CD4-positive, CD25-positive, alpha-beta regulatory T cell (primary cell): Measurements from ENCODE around the gene GNG13. TPM values are rescaled to one million over a fixed set of nuclear protein-coding genes. Genes with fewer than 3 reads are reported as not detected.
"Not testable (repeated sequence)": the region's sequence is repeated elsewhere in the genome, so short reads cannot be mapped to it uniquely, and the experiment has no call there.

ENCODE experiments used
- ATAC-seq, 2 donors: fragments of 150-1000 bp; cut with Tn5 transposase; one replicate each; pipeline ENCODE4 v1.10.0; 2021; ENCODE audit warnings: low read depth in 2 of 2, moderate number of reproducible peaks in 2 of 2, moderate library complexity in 1 of 2
- DNase-seq, 3 donors: peaks; one replicate each; pipeline versions ENCODE4 v3.0.0 to v3.0.0-alpha.2; 2012 to 2022; ENCODE audit warnings: mixed read lengths in 1 of 3
- H3K27ac ChIP-seq: one replicate; pipeline ENCODE4 v1.7.0; 2013; ENCODE audit warnings: mild to moderate bottlenecking, low read length; ENCODE audit not compliant: insufficient read depth, poor library complexity, severe bottlenecking
- H3K27me3 ChIP-seq: one replicate; pipeline ENCODE4 v1.7.0; 2013; ENCODE audit warnings: low read length; ENCODE audit not compliant: control insufficient read depth, insufficient read depth
- H3K36me3 ChIP-seq: one replicate; pipeline ENCODE4 v1.7.0; 2013; ENCODE audit warnings: mild to moderate bottlenecking, low read length, moderate library complexity; ENCODE audit not compliant: control insufficient read depth, insufficient read depth
- H3K4me1 ChIP-seq: 2 replicates; pipeline ENCODE4 v1.7.0; 2013; ENCODE audit warnings: mild to moderate bottlenecking, low read length; ENCODE audit not compliant: insufficient read depth, control insufficient read depth, poor library complexity, severe bottlenecking
- H3K4me3 ChIP-seq: one replicate; pipeline ENCODE4 v1.7.0; 2013; ENCODE audit warnings: low read depth, mild to moderate bottlenecking, low read length, moderate library complexity
- H3K9me3 ChIP-seq, 2 experiments: 1 replicate in 1 of 2; 2 replicates in 1 of 2; pipeline ENCODE4 v1.7.0; 2013; ENCODE audit warnings: low read length in 2 of 2, mild to moderate bottlenecking in 1 of 2, moderate library complexity in 1 of 2; ENCODE audit not compliant: control insufficient read depth in 2 of 2
- H3K27ac Mint-ChIP-seq, 3 donors: one replicate each; pipeline ENCODE4 v1.8.0; 2020 to 2022; ENCODE audit warnings: mild to moderate bottlenecking in 3 of 3, mixed read lengths in 3 of 3, moderate library complexity in 2 of 3
- H3K27me3 Mint-ChIP-seq: one replicate; pipeline ENCODE4 v1.8.0; 2022; ENCODE audit warnings: mild to moderate bottlenecking, mixed read lengths
- H3K36me3 Mint-ChIP-seq: one replicate; pipeline ENCODE4 v1.8.0; 2020; ENCODE audit warnings: mixed read lengths
- H3K4me1 Mint-ChIP-seq, 4 donors: one replicate each; pipeline ENCODE4 v1.8.0; 2020 to 2022; ENCODE audit warnings: mixed read lengths in 4 of 4, mild to moderate bottlenecking in 1 of 4
- H3K4me3 Mint-ChIP-seq, 4 donors: one replicate each; pipeline ENCODE4 v1.8.0; 2020 to 2022; ENCODE audit warnings: mild to moderate bottlenecking in 4 of 4, mixed read lengths in 4 of 4, moderate library complexity in 3 of 4
- H3K9me3 Mint-ChIP-seq, 7 donors: one replicate each; pipeline ENCODE4 v1.8.0; 2020 to 2022; ENCODE audit warnings: mixed read lengths in 7 of 7, mild to moderate bottlenecking in 3 of 7, moderate library complexity in 2 of 7
- polyA plus RNA-seq, 4 donors: library from polyadenylated mRNA; unstranded; fragments of 300-500 nt; fragmentation: Illumina TruSeq; gene quantifications; one replicate each; pipeline ENCODE4 v1.2.3, GENCODE V29; 2021
- total RNA-seq: library from RNA; stranded (reverse); gene quantifications from one replicate; pipeline ENCODE4 v1.2.3, GENCODE V29; 2022

The GNG13 gene
- total and polyA plus RNA-seq, 5 donors from 2014 or later: not detected

- H3K4me1 Mint-ChIP-seq, H3K9me3 ChIP-seq, H3K4me1 ChIP-seq, H3K4me3 ChIP-seq, H3K27me3 Mint-ChIP-seq, ATAC-seq, H3K36me3 Mint-ChIP-seq, H3K4me3 Mint-ChIP-seq, H3K9me3 Mint-ChIP-seq, H3K36me3 ChIP-seq, H3K27ac ChIP-seq, H3K27me3 ChIP-seq, H3K27ac Mint-ChIP-seq, DNase-seq: not testable (repeated sequence)
These were observed 46.4 kb downstream of the GNG13 start for GRCh38 chr16:754121-754607.

GRCh38 chr16:752007-752312 is 48.6 kb downstream of the GNG13 start:
- Histone ChIP-seq H3K4me3 (no peak overlapping the region), H3K36me3 (no peaks in the 10 kb centered on the region), H3K27ac (no peak overlapping the region), H3K9me3 (no peaks in the 10 kb centered on the region), H3K4me1 (no peaks in the 10 kb centered on the region), H3K27me3 (no peaks in the 10 kb centered on the region)
- Mint-ChIP-seq H3K9me3 (peaks cover 0 to 3% (median 0%) of the 10 kb centered on the region in 7 donors), H3K4me3 (no peak overlapping the region), H3K27me3 (no peaks in the 10 kb centered on the region), H3K4me1 (peaks cover 0 to 5% (median 0%) of the 10 kb centered on the region in 4 donors), H3K36me3 (no peaks in the 10 kb centered on the region), H3K27ac (no peak overlapping the region)
- DNase-seq: no peak
- ATAC-seq: no peak

- Histone ChIP-seq H3K27ac (no peak overlapping the region), H3K36me3 (no peaks in the 10 kb centered on the region), H3K4me1 (no peaks in the 10 kb centered on the region), H3K4me3 (no peak overlapping the region), H3K9me3 (no peaks in the 10 kb centered on the region), H3K27me3 (no peaks in the 10 kb centered on the region)
- H3K4me1 Mint-ChIP-seq: peaks cover 0 to 5% (median 0%) of the 10 kb centered on the region in 4 donors
- no peak for DNase-seq
- peaks cover 0 to 1% (median 0%) of the 10 kb centered on the region in 7 donors for H3K9me3 Mint-ChIP-seq
- H3K4me3 Mint-ChIP-seq: no peak overlapping the region
- ATAC-seq: no peak
- no peak overlapping the region for H3K27ac Mint-ChIP-seq
- H3K36me3 Mint-ChIP-seq: no peaks in the 10 kb centered on the region
- no peaks in the 10 kb centered on the region for H3K27me3 Mint-ChIP-seq
These were observed 49.2 kb downstream of the GNG13 start for GRCh38 chr16:751152-752006.

GRCh38 chr16:750485-750884 is 50.0 kb downstream of the GNG13 start:
- H3K4me3 ChIP-seq: no peak overlapping the region
- H3K27me3 Mint-ChIP-seq: no peaks in the 10 kb centered on the region
- peaks cover 0 to 3% (median 0%) of the 10 kb centered on the region in 4 donors for H3K4me1 Mint-ChIP-seq
- no peak overlapping the region for H3K27ac ChIP-seq
- no peaks in the 10 kb centered on the region for H3K4me1 ChIP-seq
- no peak overlapping the region for H3K4me3 Mint-ChIP-seq
- no peak overlapping the region for H3K27ac Mint-ChIP-seq
- no peaks in the 10 kb centered on the region for H3K27me3 ChIP-seq
- ATAC-seq (no peak), DNase-seq (no peak)
- no peaks in the 10 kb centered on the region for H3K9me3 Mint-ChIP-seq
- no peaks in the 10 kb centered on the region for H3K36me3 ChIP-seq
- no peaks in the 10 kb centered on the region for H3K36me3 Mint-ChIP-seq
- no peaks in the 10 kb centered on the region for H3K9me3 ChIP-seq

- DNase-seq (no peak), ATAC-seq (no peak)
- no peak overlapping the region for H3K4me3 Mint-ChIP-seq
- H3K27me3 Mint-ChIP-seq: no peaks in the 10 kb centered on the region
- no peak overlapping the region for H3K27ac ChIP-seq
- no peaks in the 10 kb centered on the region for H3K9me3 ChIP-seq
- no peak overlapping the region for H3K4me3 ChIP-seq
- peaks cover 0 to 2% (median 0%) of the 10 kb centered on the region in 7 donors for H3K9me3 Mint-ChIP-seq
- H3K36me3 Mint-ChIP-seq: no peaks in the 10 kb centered on the region
- H3K4me1 Mint-ChIP-seq: no peaks in the 10 kb centered on the region
- H3K27ac Mint-ChIP-seq: no peak overlapping the region
- no peaks in the 10 kb centered on the region for H3K4me1 ChIP-seq
- H3K27me3 ChIP-seq: no peaks in the 10 kb centered on the region
- H3K36me3 ChIP-seq: no peaks in the 10 kb centered on the region
These were observed 51.5 kb downstream of the GNG13 start for GRCh38 chr16:749010-749409.

Other genes with a start within 250 kb of the GNG13 start
- gene PRR35, start 240.3 kb downstream of the GNG13 start, total RNA-seq: not detected
- not detected for gene PRR35, start 240.3 kb downstream of the GNG13 start, polyA plus RNA-seq
- 1.9 TPM for gene NHLRC4, start 233.7 kb downstream of the GNG13 start, total RNA-seq
- 1 to 10 TPM; 3.7 to 5.6 (median 4.8) TPM for gene NHLRC4, start 233.7 kb downstream of the GNG13 start, polyA plus RNA-seq
- 25.7 TPM for gene PIGQ, start 230.8 kb downstream of the GNG13 start, total RNA-seq
- gene PIGQ, start 230.8 kb downstream of the GNG13 start, polyA plus RNA-seq: 10 to 100 TPM; 11.6 to 15.3 (median 12.9) TPM
- gene RAB40C, start 210.7 kb downstream of the GNG13 start, total RNA-seq: 12.1 TPM
- gene RAB40C, start 210.7 kb downstream of the GNG13 start, polyA plus RNA-seq: 1 to 10 TPM; 6.8 to 9.6 (median 8.2) TPM
- gene WFIKKN1, start 169.7 kb downstream of the GNG13 start, total RNA-seq: 0.22 TPM
- not detected for gene WFIKKN1, start 169.7 kb downstream of the GNG13 start, polyA plus RNA-seq
- 45.3 TPM for gene METTL26, start 164.4 kb downstream of the GNG13 start, total RNA-seq
- 100 to 1,000 TPM in 2 of 4 donors, 10 to 100 TPM in 2; 82.7 to 133 (median 102) TPM for gene METTL26, start 164.4 kb downstream of the GNG13 start, polyA plus RNA-seq
- 10.5 TPM for gene MCRIP2, start 158.9 kb downstream of the GNG13 start, total RNA-seq
- gene MCRIP2, start 158.9 kb downstream of the GNG13 start, polyA plus RNA-seq: 10 to 100 TPM; 18.0 to 23.1 (median 18.4) TPM
- 11.4 TPM for gene WDR90, start 151.4 kb downstream of the GNG13 start, total RNA-seq
- 1 to 10 TPM in 2 of 4 donors, under 1 TPM in 2; 0.89 to 2.5 (median 1.1) TPM for gene WDR90, start 151.4 kb downstream of the GNG13 start, polyA plus RNA-seq
- 212 TPM for gene RHOT2, start 132.6 kb downstream of the GNG13 start, total RNA-seq
- 10 to 100 TPM; 34.3 to 47.1 (median 38.4) TPM for gene RHOT2, start 132.6 kb downstream of the GNG13 start, polyA plus RNA-seq
- 3.2 TPM for gene RHBDL1, start 125.1 kb downstream of the GNG13 start, total RNA-seq
- gene RHBDL1, start 125.1 kb downstream of the GNG13 start, polyA plus RNA-seq: 1 to 10 TPM in 1 of 4 donors, under 1 TPM in 2, not detected in 1; 0.49 to 1.5 (median 0.88) TPM
- gene STUB1, start 120.3 kb downstream of the GNG13 start, total RNA-seq: 63.2 TPM
- gene STUB1, start 120.3 kb downstream of the GNG13 start, polyA plus RNA-seq: 100 to 1,000 TPM; 117 to 142 (median 135) TPM
- gene JMJD8, start 116.4 kb downstream of the GNG13 start, total RNA-seq: 22.7 TPM
- 10 to 100 TPM; 29.2 to 36.2 (median 33.4) TPM for gene JMJD8, start 116.4 kb downstream of the GNG13 start, polyA plus RNA-seq
- 8.9 TPM for gene WDR24, start 110.3 kb downstream of the GNG13 start, total RNA-seq
- gene WDR24, start 110.3 kb downstream of the GNG13 start, polyA plus RNA-seq: 10 to 100 TPM in 2 of 4 donors, 1 to 10 TPM in 2; 7.9 to 10.4 (median 10.0) TPM
- gene FBXL16, start 94.9 kb downstream of the GNG13 start, total RNA-seq: 18.6 TPM
- 10 to 100 TPM in 1 of 4 donors, 1 to 10 TPM in 3; 8.5 to 10.5 (median 9.3) TPM for gene FBXL16, start 94.9 kb downstream of the GNG13 start, polyA plus RNA-seq
- 4.6 TPM for gene METRN, start 85.6 kb downstream of the GNG13 start, total RNA-seq
- 10 to 100 TPM; 14.3 to 24.1 (median 17.7) TPM for gene METRN, start 85.6 kb downstream of the GNG13 start, polyA plus RNA-seq
- 13.6 TPM for gene ANTKMT, start 79.6 kb downstream of the GNG13 start, total RNA-seq
- gene ANTKMT, start 79.6 kb downstream of the GNG13 start, polyA plus RNA-seq: 10 to 100 TPM; 60.3 to 85.9 (median 64.4) TPM
- gene CCDC78, start 74.3 kb downstream of the GNG13 start, total RNA-seq: 2.5 TPM
- under 1 TPM; 0.37 to 0.70 (median 0.43) TPM for gene CCDC78, start 74.3 kb downstream of the GNG13 start, polyA plus RNA-seq
- 15.6 TPM for gene HAGHL, start 73.6 kb downstream of the GNG13 start, total RNA-seq
- 1 to 10 TPM; 2.2 to 4.3 (median 3.2) TPM for gene HAGHL, start 73.6 kb downstream of the GNG13 start, polyA plus RNA-seq
- 42.6 TPM for gene CIAO3, start 59.7 kb downstream of the GNG13 start, total RNA-seq
- 10 to 100 TPM; 17.2 to 26.6 (median 19.7) TPM for gene CIAO3, start 59.7 kb downstream of the GNG13 start, polyA plus RNA-seq
- not detected for gene MSLN, start 40.0 kb downstream of the GNG13 start, total RNA-seq
- gene MSLN, start 40.0 kb downstream of the GNG13 start, polyA plus RNA-seq: not detected
- 20.8 TPM for gene RPUSD1, start 12.4 kb downstream of the GNG13 start, total RNA-seq
- gene RPUSD1, start 12.4 kb downstream of the GNG13 start, polyA plus RNA-seq: 10 to 100 TPM; 22.3 to 24.9 (median 23.0) TPM
- 28.8 TPM for gene CHTF18, start 12.1 kb downstream of the GNG13 start, total RNA-seq
- gene CHTF18, start 12.1 kb downstream of the GNG13 start, polyA plus RNA-seq: 1 to 10 TPM; 1.1 to 5.9 (median 2.8) TPM
- gene LMF1, start 170.2 kb upstream of the GNG13 start, total RNA-seq: 40.0 TPM
- 10 to 100 TPM in 3 of 4 donors, 1 to 10 TPM in 1; 9.9 to 12.9 (median 11.3) TPM for gene LMF1, start 170.2 kb upstream of the GNG13 start, polyA plus RNA-seq
- 1.1 TPM for gene SOX8, start 181.0 kb upstream of the GNG13 start, total RNA-seq
- gene SOX8, start 181.0 kb upstream of the GNG13 start, polyA plus RNA-seq: under 1 TPM; 0.16 to 0.53 (median 0.24) TPM